HFFc6 (cell line): ENCODE measurements around the gene MXRA8. TPM values are rescaled to one million over a fixed set of nuclear protein-coding genes. Genes with fewer than 3 reads are reported as not detected.

Experiments used
- DNase-seq: peaks from one replicate; pipeline ENCODE4 v3.0.0-alpha.2; 2018
- H3K27ac Mint-ChIP-seq: 2 replicates; pipeline ENCODE4 v1.8.0; 2020; ENCODE audit warnings: mild to moderate bottlenecking, mixed read lengths
- H3K27me3 Mint-ChIP-seq: 2 replicates; pipeline ENCODE4 v1.8.0; 2021; ENCODE audit warnings: mild to moderate bottlenecking, moderate library complexity, mixed read lengths; ENCODE audit not compliant: insufficient read depth
- H3K36me3 Mint-ChIP-seq: 2 replicates; pipeline ENCODE4 v1.8.0; 2021; ENCODE audit warnings: low read depth, mixed read lengths
- H3K4me1 Mint-ChIP-seq: 2 replicates; pipeline ENCODE4 v1.8.0; 2020; ENCODE audit warnings: low read depth, mixed read lengths
- H3K4me3 Mint-ChIP-seq: 2 replicates; pipeline ENCODE4 v1.8.0; 2020; ENCODE audit warnings: mild to moderate bottlenecking, moderate library complexity, mixed read lengths
- H3K9me3 Mint-ChIP-seq: 2 replicates; pipeline ENCODE4 v1.8.0; 2020; ENCODE audit warnings: mild to moderate bottlenecking, mixed read lengths
- CTCF ChIP-seq: fragments of 200-600 bp; sonication (generic); IDR thresholded peaks from 2 replicates; pipeline ENCODE4 v1.5.0; 2021; ENCODE audit warnings: antibody characterized with exemption, mild to moderate bottlenecking
- total RNA-seq, 6 experiments: library from RNA; stranded (reverse); fragmentation: NEBNext Ultra II Directional; extraction: Animal tissue kit (Norgen Biotek cat#: 25700); gene quantifications; 2 replicates in 1 of 6; 3 replicates in 5 of 6; pipeline ENCODE4 v1.2.3, GENCODE V29; 2021

Gene MXRA8
- total RNA-seq, 6 experiments from 2014 or later, result 438 to 570 (median 524) TPM

- Mint-ChIP-seq H3K36me3 (peaks cover 4% of the 10 kb centered on the region), H3K9me3 (no peaks in the 10 kb centered on the region), H3K27ac (peak overlapping the region; percentile 83), H3K4me3 (peak overlapping the region; percentile 84), H3K27me3 (peaks cover 18% of the 10 kb centered on the region), H3K4me1 (peaks cover 36% of the 10 kb centered on the region)
- no peak for TF ChIP-seq CTCF
- no peak for DNase-seq
Observed at GRCh38 chr1:1324084-1324523, 34.3 kb downstream of the MXRA8 start.

GRCh38 chr1:1322952-1323351 is 35.4 kb downstream of the MXRA8 start:
- Mint-ChIP-seq H3K9me3 (no peaks in the 10 kb centered on the region), H3K36me3 (peaks cover 4% of the 10 kb centered on the region), H3K27me3 (peaks cover 18% of the 10 kb centered on the region), H3K4me3 (peak overlapping the region; percentile 90), H3K27ac (peak overlapping the region; percentile 82), H3K4me1 (peaks cover 46% of the 10 kb centered on the region)
- DNase-seq, result no peak
- no peak for TF ChIP-seq CTCF

- H3K27ac Mint-ChIP-seq, result peak overlapping the region; percentile 67; the same call in 1 of the 2 replicates
Observed at GRCh38 chr1:1322418-1322817, 35.9 kb downstream of the MXRA8 start.

GRCh38 chr1:1321477-1321876 is 36.9 kb downstream of the MXRA8 start:
- H3K27ac Mint-ChIP-seq, result peak overlapping the region; percentile 31
- DNase-seq, result no peak
- H3K27me3 Mint-ChIP-seq, result peaks cover 13% of the 10 kb centered on the region
- no peaks in the 10 kb centered on the region for H3K9me3 Mint-ChIP-seq
- H3K4me1 Mint-ChIP-seq, result peaks cover 55% of the 10 kb centered on the region
- H3K4me3 Mint-ChIP-seq, result 0 out of 2 replicates have a peak overlapping the region, but pooled peaks have one; percentile 7
- no peak for TF ChIP-seq CTCF
- H3K36me3 Mint-ChIP-seq, result peaks cover 9% of the 10 kb centered on the region

More at GRCh38 chr1:1322418-1322817, 35.9 kb downstream of the MXRA8 start:
- Mint-ChIP-seq H3K9me3 (no peaks in the 10 kb centered on the region), H3K27me3 (peaks cover 14% of the 10 kb centered on the region), H3K36me3 (peaks cover 6% of the 10 kb centered on the region), H3K4me3 (peak overlapping the region; percentile 69), H3K4me1 (peaks cover 51% of the 10 kb centered on the region)
- no peak for DNase-seq
- no peak for TF ChIP-seq CTCF

GRCh38 chr1:1320666-1321448 is 37.5 kb downstream of the MXRA8 start:
- H3K9me3 Mint-ChIP-seq, result no peaks in the 10 kb centered on the region
- TF ChIP-seq CTCF, result no peak
- H3K27ac Mint-ChIP-seq, result peak overlapping the region; percentile 61
- no peak for DNase-seq
- H3K27me3 Mint-ChIP-seq, result peaks cover 15% of the 10 kb centered on the region
- H3K36me3 Mint-ChIP-seq, result peaks cover 9% of the 10 kb centered on the region
- H3K4me3 Mint-ChIP-seq, result 0 out of 2 replicates have a peak overlapping the region, but pooled peaks have one; percentile 7
- H3K4me1 Mint-ChIP-seq, result peaks cover 51% of the 10 kb centered on the region
